ENCODE results near the gene ARHGEF4.

ARHGEF4 gene

DNA sequence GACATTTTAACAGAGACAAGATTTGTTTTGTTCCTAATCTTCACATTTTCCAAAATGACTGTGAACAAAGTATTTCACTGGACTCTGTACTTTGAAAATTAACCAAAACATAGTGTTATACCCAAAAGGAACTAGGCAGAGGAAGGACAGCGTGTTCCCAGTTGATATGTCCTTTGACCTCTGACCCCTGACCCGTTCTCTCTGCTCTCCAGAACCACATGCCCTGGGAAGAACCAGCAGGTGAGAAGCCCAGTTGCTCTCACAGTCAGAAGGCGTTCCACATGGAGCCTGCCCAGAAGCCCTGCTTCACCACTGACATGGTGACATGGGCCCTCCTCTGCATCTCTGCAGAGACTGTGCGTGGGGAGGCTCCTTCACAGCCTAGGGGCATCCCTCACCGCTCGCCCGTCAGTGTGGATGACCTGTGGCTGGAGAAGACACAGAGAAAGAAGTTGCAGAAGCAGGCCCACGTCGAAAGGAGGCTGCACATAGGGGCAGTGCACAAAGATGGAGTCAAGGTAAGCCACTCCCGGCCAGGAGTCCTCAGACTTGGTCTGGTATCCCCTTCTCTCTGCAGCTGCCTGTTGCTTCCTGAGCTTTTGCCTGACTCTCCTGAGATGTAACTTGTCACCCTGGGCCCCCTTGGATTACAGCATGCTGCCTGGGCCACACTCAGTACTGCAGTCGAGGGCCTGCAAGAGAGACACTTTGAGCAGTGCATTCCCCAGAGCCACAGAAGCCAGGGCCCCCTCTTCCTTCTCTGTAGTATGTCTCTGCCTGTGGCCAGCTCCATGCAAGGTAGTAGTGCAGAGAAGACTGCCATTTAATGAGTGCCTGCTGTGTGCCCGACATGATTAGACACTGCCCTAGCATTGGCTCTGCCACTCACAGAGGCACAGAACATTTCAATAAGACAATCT is 94.3 kb downstream of the ARHGEF4 start:
- DNase-seq, result no peak

DNA sequence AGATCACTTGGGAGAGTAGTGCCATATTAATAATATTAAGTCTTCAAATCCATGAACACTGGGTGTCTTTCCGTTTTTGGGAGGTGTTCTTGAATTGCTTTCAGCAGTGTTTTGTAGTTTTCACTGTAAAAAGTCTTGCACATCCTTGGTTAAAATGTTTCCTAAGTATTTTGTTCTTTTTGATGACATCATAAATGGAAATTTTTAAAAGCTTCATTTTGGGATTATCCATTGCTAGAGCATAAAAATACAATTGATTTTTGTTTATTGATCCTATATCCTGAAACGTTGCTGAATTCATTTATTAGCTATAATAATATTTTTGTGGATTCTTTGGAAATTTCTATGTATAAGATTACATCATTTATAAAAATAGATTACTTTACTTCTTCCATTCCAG is 96.8 kb downstream of the ARHGEF4 start:
- no peak for DNase-seq

DNA sequence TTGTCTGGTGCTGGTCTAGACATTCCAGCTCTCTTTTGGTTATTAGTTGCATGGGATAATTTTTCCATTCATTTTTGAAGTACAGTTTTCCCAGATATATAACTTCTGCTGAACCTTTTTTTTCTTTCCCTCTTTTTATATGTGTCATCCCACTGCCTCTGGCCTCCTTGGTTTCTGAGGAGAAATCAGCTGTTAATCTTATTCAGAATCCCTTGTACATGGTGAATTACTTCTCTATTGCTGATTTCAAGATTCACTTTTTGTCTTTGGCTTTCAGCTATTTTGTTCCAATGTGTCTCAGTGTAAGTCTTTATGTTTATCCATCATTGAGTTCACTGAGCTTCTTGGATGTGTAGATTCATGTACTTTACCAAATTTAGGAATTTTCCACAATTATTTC is 99.7 kb downstream of the ARHGEF4 start:
- DNase-seq, result no peak

DNA sequence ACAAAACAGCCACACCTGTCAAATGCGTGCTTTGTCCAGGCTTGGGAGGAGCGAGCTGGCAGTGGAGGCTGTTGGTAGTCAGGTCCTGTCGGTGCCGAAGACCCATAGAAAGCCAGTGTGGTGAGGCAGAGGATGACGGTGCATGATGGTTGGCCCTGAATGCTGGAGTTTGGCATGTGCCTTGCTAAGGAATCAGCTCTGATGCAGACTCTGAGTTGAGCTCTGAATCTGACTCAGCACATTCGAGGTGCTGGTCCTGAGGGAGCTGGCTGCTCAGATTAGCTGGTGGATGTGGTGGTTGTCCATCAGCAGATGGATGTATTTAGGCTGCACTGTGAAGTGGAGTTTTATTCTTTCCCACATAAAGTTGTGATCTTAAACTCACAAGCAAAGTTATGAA is 111.3 kb downstream of the ARHGEF4 start:
- DNase-seq, result no peak

DNA sequence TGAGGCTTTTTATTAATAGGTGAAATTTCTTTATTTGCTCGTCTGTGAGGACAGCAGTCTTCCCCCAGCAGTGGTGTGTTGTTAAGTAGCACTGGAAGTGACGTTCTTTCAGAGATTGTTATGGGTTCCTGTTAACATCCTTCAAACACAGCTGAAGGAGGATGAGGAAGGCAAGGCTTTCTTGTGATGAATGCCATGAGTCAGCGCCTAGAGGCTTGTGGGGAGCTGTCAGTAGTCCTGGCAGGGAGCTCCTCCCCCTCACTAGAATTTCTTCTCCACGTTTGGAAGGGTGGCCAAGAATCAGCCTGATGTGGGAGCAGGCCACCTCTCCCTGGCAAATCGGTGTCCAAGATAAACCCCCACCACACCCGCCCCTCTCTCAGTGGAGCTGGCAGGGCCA is 113.2 kb downstream of the ARHGEF4 start:
- DNase-seq, result no peak

DNA sequence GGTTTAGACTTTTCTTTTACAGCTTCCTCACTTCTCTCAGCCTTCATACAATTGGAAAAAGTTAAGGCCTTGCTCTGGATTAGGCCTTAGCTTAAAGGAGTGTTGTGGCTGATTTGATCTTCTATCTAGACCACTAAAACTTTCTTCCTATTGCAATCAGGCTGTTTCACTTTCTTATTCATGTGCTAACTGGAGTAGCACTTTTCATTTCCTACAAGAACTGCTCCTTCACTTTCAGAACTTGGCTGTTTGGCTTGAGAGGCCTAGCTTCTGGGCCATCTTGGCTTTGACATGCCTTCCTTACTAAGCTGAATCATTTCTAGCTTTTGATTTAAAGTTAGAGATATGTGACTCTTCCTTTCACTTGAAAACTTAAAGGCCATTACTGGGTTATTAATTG is 114.3 kb downstream of the ARHGEF4 start:
- no peak for DNase-seq

DNA sequence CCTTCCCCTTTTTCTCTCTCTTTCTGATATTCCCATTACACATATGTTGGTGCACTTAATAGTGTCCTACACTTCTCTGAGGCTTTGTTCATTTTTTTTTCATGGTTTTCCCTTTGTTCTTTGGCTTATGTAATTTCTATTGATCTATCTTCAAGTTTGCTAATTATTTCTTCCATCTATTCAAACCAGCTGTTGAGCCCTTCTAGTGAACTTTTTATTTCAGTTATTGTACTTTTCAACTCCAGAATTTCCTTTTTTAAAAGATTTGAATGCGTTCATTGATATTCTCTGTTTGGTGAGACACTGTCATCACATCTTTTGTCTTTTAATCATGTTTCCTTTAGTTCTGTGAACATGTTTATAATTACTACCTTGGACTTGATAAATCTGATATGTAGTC is 118.2 kb downstream of the ARHGEF4 start:
- DNase-seq, result no peak

DNA sequence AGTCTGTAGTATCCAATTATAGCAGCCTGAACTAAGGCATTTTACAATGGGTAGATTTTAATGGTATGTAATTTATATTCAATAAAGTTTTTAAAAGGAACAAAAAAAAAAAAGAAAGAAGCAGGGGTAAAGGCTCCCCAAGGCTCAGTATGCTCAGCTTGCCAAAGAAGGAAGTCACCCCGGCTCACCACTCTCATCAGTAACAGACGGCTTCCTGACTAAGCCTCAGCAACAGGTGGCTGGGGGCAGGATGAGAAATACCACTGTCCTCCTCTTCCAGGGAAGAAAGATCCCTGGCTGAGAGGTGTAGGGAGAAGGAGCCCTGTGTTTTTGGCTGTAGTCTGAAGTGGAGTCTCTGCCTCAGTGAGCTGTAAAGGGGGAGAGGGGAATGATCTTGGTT is 121.2 kb downstream of the ARHGEF4 start:
- no peak for DNase-seq

DNA sequence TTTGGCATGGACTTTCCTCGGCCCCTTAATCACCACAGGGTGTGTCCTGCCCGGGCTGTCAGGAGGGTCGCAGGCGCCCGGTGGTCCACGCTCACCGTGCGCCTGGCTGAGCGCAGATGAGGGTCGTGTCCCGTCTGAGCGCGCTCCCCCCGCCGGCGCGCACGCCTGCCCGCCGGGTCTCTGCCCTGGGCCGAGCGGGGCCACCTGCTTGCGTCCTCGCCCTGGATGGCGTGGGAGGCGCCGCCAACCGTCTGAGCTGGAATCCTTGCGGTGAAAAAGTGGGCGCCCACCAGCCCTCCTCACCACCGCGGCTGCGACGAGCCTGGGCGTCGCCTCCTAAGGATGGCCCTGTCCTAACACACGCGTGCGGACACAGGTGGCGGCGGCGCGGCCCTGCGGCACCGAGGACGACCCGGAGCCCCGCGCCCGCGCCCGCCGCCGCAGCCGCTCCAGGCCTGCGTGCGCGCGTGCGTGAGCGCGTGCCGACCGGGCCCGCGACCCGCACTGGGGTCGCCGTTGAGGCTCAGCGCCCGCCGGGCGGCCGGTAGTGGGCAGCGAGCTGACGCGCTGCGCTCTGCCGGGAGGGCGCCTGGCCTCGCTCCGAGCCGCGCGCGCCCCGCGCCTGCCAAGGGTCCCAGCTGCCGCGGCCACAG is 126.6 kb downstream of the ARHGEF4 start:
- DNase-seq, result no peak

DNA sequence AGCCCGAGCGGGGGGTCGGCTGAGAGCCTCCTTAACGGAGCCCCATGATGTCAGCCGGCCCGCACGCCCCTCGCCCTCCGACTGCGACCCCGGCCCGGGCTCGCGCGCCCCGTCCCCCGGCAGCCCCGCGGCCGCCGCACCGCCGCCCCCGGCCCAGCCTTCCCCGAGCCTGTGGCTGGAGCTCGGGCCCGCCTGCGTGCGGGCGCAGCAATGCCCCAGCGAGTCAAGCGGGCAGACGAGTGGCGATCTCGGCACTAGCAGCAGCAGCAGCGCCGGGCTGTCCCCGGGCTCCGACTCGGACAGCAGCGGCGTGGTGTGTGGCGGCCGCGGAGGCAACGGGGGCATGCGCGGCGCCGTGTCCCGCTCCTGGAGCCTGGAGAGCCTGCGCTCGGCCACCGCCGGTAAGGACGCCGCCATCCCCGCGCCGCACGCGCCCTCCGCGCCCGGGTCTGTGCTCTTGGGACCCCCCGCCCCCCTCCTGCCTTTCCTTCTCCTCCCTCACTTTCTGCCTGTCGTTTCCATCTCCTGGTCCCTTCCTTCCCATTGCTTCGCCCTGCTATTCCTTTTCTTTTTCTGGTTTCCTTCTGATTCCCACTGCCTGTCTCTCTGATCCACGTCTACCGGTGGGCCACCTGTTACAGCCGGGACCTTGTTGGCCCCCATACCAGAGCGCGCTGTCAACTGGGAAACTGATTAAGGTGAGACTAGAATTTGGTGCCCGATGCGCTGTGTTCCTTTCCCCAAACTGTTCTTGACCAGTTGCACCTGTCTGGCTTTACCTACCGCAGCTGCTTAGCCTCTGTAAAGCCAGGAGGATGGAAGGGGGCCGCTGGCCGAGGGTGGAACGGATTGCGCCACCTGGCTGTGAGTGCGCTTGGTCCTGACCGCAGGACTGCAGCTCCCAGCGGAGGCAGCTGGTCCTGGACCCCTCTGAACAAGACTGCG is 127.4 kb downstream of the ARHGEF4 start:
- no peak for DNase-seq

DNA sequence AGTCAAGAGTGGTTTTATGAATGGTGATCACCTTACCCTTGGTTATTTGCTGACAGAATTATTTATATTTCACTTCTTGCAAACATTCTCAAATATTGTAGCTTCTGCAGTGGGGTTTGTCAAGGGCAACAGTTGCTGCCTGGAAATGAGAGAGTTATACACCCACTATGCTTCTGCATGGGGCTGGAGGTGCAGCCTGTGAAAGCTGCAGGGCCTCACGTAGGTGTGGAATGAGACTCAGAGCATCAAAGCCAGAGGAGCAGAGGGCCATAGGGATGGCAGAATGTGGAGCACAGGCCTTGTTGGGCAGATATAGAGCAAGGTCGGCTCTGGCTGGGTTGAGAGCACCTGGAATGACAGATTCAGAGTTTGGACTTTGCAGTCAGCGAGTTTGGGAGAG is 128.2 kb downstream of the ARHGEF4 start:
- DNase-seq, result no peak

DNA sequence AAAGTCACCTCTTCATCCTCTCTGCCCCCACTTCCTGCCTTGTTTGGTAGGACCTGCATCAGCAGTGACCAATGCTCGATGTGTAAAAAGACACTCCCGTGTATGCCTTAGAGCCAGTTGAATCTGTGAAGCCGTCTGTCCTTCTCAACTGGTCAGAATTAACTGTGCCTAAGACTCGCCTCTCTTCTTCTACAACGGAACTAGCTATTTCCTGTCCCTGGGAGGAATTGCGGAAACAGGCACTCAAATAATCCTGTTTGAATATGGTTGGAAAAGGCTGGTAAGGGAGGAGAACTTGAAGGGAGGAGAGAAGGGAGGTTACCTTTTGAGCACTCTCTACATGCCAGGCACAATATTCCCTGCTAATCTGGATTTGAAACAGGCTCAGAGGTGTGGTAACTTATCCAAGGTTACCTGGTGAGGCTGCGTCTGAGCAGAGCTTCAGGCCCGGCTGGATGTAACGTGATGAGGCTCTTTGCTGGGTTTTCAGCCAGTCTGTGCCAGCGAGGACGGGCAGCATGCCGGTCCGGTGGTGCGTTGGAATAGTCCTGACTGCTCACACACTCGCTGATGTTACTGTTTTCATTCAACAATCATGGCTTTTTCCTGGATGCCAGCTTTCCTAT is 129.5 kb downstream of the ARHGEF4 start:
- DNase-seq, result no peak

DNA sequence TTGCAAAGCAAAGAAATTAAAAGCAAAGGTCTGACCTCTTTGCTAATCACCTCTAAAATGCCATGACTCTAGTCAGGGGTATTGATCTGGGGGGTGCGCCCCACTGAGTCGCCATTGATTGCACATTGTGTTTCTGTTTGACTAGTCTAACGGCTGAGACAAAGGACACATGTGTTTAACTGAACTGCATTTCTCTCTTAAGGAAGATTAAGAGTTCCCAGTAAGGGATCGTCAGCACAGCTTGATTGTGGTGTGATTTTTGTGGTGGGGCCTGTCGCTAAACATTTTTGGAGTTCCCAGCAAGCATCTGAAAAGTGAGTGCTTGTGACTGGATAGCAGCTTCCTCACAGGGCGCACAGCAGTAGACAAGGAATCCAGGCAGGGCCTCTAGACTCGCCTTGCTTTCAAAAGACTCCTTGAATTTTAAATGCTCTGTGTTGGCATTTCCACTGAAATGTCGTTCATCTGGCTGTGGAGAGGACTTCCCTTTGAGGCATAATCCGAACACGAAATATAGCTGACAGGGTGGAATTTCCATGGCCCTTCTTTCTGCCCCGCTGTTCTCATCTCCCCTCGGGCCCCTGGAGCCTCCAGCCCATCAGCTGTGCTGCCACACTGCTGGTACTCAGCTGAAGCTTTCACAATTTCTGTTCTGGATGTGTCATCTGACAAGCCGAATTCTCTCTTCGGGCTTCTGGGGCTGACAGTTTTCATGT is 130.2 kb downstream of the ARHGEF4 start:
- DNase-seq, result no peak

DNA sequence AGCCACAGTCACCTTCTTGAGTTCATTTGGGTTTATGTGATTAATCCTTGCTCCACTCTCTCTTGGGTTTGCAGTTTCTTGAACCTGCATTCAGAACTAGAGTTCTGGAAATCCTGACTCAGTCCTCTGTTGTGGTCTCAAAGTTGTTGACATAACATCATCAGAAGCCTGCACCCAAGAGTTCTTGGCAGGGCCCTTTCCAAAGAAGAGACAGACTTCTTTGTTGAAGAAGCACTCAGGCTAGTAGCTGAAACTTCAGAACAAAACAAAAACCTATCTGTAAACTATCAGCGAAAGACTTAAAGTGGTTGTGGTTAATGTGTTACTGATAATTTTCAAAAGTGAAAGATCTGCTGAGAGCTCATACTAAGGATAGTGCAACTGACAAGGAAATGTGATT is 135.7 kb downstream of the ARHGEF4 start:
- no peak for DNase-seq

DNA sequence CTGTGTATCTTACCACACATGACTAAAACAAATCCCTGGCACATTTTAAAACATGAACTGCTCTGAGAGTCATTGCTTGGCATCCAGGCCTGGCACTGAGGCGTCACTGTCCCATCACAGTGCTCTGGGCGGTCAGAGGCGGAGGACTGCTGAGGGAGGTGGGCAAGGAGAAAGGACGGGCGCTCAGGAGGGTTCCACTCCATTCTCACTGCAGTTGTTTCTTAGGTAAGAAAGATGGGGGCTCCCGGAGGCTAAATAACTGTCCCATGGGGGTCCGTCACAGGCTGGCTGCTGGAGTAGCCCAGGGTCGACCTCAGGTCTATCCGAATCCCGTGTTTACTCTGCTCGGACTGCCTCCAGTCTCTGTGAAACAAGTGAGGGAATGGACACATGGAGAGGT is 139.0 kb downstream of the ARHGEF4 start:
- no peak for DNase-seq

DNA sequence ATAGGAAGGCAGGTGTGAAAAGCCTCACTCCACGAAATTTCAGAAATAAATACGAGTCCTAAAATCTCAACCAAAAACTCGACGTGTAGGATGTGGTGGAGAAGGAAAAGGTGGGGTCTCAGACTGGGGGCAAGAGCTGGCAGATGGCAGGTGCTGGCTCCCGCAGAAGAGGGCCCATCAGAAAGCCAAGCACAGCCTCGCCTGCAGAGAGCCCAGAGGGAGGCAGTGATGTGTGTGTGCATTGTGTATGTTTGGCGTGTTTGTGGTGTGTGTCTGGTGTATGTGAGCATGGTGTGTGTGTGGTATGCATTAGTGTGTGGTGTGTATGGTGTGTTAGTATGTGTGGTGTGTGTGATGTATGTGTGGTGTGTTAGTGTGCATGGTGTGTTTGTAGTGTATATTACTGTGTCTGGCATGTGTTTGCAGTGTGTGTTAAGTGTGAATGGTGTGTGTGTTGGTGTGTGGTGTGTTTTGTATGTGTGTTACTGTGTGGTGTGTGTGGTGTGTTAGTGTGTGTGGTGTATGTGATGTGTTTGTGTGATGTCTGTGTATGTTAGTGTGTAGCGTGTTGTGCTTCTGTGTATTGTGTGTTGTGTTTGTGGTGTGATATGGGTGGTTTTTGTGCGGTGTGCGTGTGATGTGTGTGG is 140.0 kb downstream of the ARHGEF4 start:
- DNase-seq, result no peak

DNA sequence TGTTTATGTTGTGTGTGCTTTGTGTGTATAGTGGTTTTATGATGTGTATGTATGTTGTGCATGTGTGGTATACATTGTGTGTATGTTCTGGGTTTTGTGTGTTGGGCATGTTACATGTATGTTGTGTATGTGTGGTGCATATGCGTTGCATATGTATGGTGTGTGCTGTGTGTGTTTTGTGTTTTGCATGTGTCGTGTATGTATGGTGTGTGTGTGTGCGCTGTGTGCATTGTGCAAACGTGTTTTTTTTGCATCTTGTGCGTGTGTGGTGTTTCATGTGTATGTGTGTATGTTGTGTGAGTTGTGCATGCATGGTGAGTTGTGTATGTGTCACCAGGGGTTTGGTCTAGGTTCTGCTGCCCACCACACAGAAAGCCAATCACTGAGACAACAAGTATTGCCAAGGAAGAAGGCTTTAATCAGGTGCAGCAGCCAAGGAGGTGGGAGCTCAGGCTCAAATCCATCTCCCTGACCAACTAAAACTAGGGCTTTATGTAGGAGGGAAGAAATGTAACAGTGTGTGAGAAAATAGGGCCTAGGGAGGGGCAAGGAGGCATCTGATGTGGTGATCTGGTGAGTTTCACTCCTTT is 140.8 kb downstream of the ARHGEF4 start:
- DNase-seq, result no peak

DNA sequence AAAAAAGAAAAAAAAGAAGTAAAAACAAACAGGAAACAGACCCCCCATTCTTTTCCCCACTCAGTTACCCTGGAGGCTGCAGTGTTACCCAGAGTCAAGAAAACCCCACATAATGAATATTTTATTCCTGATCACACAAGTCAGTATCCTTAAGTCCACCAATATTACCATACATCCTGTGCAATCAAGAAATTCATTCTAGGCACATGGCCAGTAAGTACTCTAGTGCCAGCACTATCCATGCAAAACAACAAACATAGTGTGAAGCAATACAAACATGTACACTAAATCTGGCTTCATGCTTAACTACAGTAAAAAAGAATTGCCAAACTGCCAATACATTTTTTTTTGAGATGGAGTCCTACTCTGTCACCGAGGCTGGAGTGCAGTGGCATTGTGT is 145.0 kb downstream of the ARHGEF4 start:
- no peak for DNase-seq

DNA sequence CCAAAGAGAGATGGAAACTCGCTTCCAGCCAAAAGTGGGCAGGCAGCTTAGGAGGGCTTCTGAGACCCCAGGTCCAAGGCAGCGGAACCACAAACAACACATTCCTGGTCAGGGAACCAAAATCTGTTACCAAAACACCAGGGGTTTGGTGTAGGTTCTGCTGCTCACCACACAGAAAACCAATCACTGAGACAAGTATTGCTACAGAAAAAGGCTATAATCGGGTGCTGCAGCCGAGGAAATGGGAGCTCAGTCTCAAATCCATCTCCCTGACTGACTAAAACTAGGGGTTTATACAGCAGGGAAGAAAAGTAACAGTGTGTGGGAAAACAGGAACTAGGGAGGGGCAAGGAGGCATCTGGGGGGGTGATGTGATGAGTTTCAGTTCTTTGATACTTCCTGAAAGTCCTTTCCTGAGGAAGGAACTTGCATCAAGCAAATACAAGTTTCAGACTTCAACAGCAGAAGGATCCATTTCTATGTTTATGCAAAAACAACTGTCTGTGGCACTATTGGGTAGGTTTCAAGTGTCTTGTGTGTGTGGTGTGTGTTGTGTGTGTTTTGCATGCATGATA is 148.6 kb downstream of the ARHGEF4 start:
- DNase-seq, result no peak

DNA sequence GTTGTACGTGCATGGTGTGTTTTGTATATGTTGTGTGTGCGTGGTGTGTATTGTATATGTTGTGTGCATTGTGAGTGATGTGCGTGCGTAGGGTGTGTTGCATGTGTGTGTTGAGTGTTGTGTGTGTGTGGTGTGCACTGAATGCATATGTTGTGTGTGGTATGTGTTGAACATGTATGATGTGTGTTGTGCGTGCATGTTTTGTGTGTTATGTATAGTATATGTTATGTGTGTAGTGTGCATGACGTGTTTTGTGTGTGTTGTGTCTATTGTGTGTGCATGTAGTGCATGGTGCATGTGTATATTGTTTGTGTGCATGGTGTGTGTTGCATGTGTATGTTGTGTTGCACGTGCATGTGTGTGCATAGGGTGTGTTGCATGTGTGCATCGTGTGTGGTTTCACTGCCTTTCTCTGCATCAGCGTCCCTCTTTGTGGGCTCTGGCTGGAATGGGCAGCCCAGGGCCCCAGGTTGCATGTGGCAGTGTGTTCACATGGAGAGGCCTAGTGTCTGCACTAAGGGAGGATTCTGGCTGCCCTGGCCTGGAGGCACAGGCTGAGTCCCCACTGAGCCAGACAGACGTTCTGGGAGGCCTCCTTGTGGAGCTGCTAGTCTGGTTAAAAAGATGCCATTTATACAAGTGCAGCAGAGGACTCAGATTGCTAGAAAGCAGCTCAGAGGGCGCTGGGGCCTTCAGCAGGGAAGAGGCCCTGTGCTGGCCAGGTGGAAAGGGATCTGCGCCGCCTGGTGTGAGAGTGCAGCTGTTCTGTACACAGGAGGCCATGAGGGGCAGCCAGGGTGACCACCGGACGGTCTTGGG is 149.3 kb downstream of the ARHGEF4 start:
- no peak for DNase-seq

Data from activated CD8-positive, alpha-beta memory T cell treated with anti-CD3 and anti-CD28 coated beads for 24 hours (primary cell).